ENCODE measurements around the gene MICALL1.

Gene MICALL1

DNA sequence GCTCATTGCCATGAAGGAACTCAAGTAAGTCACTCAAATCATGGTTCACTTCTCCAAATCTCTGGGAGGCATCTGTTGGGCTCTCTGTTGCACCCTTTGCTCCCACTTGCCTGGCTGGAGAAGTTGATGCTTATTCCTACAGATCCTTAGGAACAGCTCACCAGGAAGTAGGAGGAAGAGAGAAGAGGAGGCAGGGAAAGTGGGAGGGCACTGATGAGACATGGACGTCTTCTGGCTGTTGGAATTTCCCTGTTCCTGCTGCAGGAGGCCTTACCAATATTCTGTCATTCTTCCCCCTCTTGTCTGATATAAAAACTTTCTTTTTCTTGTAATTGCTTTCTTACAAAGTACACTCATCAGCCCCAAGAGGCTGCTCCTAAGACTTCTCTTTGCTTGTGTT lies 61.0 kb downstream of the MICALL1 start:
- no peak overlapping the region for H3K27ac ChIP-seq
- no peaks in the 10 kb centered on the region for H3K27me3 ChIP-seq (ENCODE audit: insufficient read depth, low read depth)
- H3K4me1 ChIP-seq (ENCODE audit: low read depth, poor library complexity, severe bottlenecking), result peaks cover 14% of the 10 kb centered on the region
- TF ChIP-seq, protein P1, sequence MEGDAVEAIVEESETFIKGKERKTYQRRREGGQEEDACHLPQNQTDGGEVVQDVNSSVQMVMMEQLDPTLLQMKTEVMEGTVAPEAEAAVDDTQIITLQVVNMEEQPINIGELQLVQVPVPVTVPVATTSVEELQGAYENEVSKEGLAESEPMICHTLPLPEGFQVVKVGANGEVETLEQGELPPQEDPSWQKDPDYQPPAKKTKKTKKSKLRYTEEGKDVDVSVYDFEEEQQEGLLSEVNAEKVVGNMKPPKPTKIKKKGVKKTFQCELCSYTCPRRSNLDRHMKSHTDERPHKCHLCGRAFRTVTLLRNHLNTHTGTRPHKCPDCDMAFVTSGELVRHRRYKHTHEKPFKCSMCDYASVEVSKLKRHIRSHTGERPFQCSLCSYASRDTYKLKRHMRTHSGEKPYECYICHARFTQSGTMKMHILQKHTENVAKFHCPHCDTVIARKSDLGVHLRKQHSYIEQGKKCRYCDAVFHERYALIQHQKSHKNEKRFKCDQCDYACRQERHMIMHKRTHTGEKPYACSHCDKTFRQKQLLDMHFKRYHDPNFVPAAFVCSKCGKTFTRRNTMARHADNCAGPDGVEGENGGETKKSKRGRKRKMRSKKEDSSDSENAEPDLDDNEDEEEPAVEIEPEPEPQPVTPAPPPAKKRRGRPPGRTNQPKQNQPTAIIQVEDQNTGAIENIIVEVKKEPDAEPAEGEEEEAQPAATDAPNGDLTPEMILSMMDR (conservative IDR thresholded peaks at IDR 0.05; ENCODE audit: low read depth, low read length), result no peak
- H4K20me1 ChIP-seq (ENCODE audit: insufficient read depth), result no peaks in the 10 kb centered on the region
- no peak overlapping the region for H3K4me2 ChIP-seq
- no peak overlapping the region for H3K9ac ChIP-seq
- H3K36me3 ChIP-seq (ENCODE audit: insufficient read depth), result no peaks in the 10 kb centered on the region; the same call in 1 of the 2 replicates
- no peaks in the 10 kb centered on the region for H3K79me2 ChIP-seq (ENCODE audit: insufficient read depth, low read depth)
- no peak overlapping the region for H3K4me3 ChIP-seq (IDR thresholded peaks at IDR 0.05; ENCODE audit: insufficient read depth, low read depth, low read length)
- no peak overlapping the region for H2AFZ ChIP-seq (ENCODE audit: low read depth)

- H3K4me1 ChIP-seq (ENCODE audit: low read depth, poor library complexity, severe bottlenecking), result peaks cover 14% of the 10 kb centered on the region
- no peak overlapping the region for H3K4me3 ChIP-seq (IDR thresholded peaks at IDR 0.05; ENCODE audit: insufficient read depth, low read depth, low read length)
- TF ChIP-seq, protein P1 (conservative IDR thresholded peaks at IDR 0.05; ENCODE audit: low read depth, low read length), result no peak
- no peaks in the 10 kb centered on the region; the same call in 1 of the 2 replicates for H3K36me3 ChIP-seq (ENCODE audit: insufficient read depth)
- no peak overlapping the region for H2AFZ ChIP-seq (ENCODE audit: low read depth)
- H3K9ac ChIP-seq, result no peak overlapping the region
- H3K27ac ChIP-seq, result no peak overlapping the region
- H3K4me2 ChIP-seq, result no peak overlapping the region
- H3K27me3 ChIP-seq (ENCODE audit: insufficient read depth, low read depth), result no peaks in the 10 kb centered on the region
- no peaks in the 10 kb centered on the region for H4K20me1 ChIP-seq (ENCODE audit: insufficient read depth)
- H3K79me2 ChIP-seq (ENCODE audit: insufficient read depth, low read depth), result no peaks in the 10 kb centered on the region
These were observed 61.7 kb downstream of the MICALL1 start for GRCh38 chr22:37967637-37968451.

DNA sequence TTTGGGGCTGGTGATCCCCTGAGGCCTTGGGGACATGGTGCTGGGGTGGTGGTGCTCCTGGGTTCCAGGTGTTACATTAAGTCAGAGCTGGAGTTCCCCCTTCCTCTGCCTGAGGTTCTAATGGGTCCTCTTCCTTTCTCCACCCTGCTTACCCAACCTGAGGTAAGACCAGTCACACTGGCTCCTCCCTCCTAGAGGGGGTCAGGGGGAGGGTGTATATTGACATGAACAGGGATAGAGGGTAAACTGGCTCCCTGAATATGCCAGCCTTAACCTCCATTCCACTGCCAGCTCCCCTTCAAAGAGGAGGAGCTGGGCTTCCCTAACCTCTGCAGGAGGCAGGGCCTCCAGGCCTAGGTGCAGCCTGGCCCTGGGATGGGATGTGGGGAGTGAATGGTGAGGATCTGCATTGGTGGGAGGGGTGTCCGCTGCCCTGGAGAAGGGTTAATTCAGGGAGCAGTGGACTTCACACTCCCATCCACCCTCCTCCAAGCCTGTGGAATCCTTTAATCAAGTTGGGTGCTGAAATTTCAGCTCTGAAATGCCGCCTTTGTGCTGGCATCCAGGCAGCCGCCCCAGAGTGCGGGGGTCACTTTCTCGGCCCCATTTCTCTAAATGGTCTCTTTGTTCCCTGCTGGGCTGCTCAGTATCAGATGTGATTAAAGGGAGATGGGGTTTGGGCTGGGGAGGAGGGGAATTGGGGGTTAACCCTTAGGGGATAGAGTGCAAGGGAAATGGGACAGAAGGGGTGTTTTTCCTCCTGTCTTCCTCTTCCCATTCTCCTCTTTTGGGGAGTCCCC lies 62.6 kb downstream of the MICALL1 start:
- Histone ChIP-seq H3K9ac (no peak overlapping the region), H3K36me3 (ENCODE audit: insufficient read depth) (no peaks in the 10 kb centered on the region; the same call in 1 of the 2 replicates), H3K27ac (no peak overlapping the region)

DNA sequence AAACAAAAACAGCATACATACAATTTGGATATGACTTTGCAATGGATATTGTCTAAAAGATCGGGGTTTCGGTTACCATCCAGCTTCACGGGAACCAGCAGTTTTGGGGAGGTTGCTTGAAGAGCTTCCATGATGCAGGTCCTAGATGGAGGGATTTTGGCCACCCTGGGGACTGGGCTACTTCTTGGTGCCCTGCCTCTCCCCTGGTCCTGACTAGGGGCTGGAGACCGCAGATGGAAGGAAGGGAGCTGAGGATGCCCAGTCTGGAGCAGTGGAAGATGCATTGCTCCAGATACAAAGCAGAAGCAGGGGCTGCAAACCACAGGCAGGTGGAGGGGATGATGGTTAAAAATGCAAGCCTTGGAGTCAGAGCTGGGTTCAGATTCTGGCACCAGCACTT lies 64.8 kb downstream of the MICALL1 start:
- TF ChIP-seq, protein P1 (conservative IDR thresholded peaks at IDR 0.05; ENCODE audit: low read depth, low read length), result no peak
- Histone ChIP-seq H3K4me3 (IDR thresholded peaks at IDR 0.05; ENCODE audit: insufficient read depth, low read depth, low read length) (no peak overlapping the region), H3K4me1 (ENCODE audit: low read depth, poor library complexity, severe bottlenecking) (no peaks in the 10 kb centered on the region), H3K9ac (no peak overlapping the region), H2AFZ (ENCODE audit: low read depth) (no peak overlapping the region), H3K4me2 (no peak overlapping the region), H3K27ac (no peak overlapping the region), H3K27me3 (ENCODE audit: insufficient read depth, low read depth) (no peaks in the 10 kb centered on the region), H3K79me2 (ENCODE audit: insufficient read depth, low read depth) (no peaks in the 10 kb centered on the region), H4K20me1 (ENCODE audit: insufficient read depth) (no peaks in the 10 kb centered on the region), H3K36me3 (ENCODE audit: insufficient read depth) (no peaks in the 10 kb centered on the region; the same call in 1 of the 2 replicates)

More for the DNA sequence above, 62.6 kb downstream of the MICALL1 start:
- TF ChIP-seq, protein P1 (conservative IDR thresholded peaks at IDR 0.05; ENCODE audit: low read depth, low read length), result no peak
- peaks cover 14% of the 10 kb centered on the region for H3K4me1 ChIP-seq (ENCODE audit: low read depth, poor library complexity, severe bottlenecking)
- H2AFZ ChIP-seq (ENCODE audit: low read depth), result no peak overlapping the region
- H3K79me2 ChIP-seq (ENCODE audit: insufficient read depth, low read depth), result no peaks in the 10 kb centered on the region
- H4K20me1 ChIP-seq (ENCODE audit: insufficient read depth), result no peaks in the 10 kb centered on the region
- no peak overlapping the region for H3K4me2 ChIP-seq
- H3K27me3 ChIP-seq (ENCODE audit: insufficient read depth, low read depth), result no peaks in the 10 kb centered on the region
- no peak overlapping the region for H3K4me3 ChIP-seq (IDR thresholded peaks at IDR 0.05; ENCODE audit: insufficient read depth, low read depth, low read length)

Data from KMS-11 (cell line).